GM12878 (cell line): ENCODE results near the gene TNKS2.

Experiments
- TF ChIP-seq, protein P1 (sequence below): IDR thresholded peaks from 2 replicates; pipeline ENCODE4 v1.6.1; 2012; ENCODE audit warnings: low read depth, low read length, improper control_type of control experiment
- TF ChIP-seq, protein P2 (sequence below), 3 experiments: IDR thresholded peaks in 2 of 3; conservative IDR thresholded peaks in 1 of 3; 2 replicates each; pipeline ENCODE4 v1.5.1; 2011; ENCODE audit warnings: low read depth in 3 of 3, low read length in 3 of 3, mild to moderate bottlenecking in 3 of 3, control low read depth in 2 of 3, moderate library complexity in 2 of 3, inconsistent platforms in 1 of 3, mixed read lengths in 1 of 3; ENCODE audit not compliant: control insufficient read depth in 2 of 3, insufficient read depth in 1 of 3; ENCODE audit errors: extremely low read depth in 1 of 3

DNA sequence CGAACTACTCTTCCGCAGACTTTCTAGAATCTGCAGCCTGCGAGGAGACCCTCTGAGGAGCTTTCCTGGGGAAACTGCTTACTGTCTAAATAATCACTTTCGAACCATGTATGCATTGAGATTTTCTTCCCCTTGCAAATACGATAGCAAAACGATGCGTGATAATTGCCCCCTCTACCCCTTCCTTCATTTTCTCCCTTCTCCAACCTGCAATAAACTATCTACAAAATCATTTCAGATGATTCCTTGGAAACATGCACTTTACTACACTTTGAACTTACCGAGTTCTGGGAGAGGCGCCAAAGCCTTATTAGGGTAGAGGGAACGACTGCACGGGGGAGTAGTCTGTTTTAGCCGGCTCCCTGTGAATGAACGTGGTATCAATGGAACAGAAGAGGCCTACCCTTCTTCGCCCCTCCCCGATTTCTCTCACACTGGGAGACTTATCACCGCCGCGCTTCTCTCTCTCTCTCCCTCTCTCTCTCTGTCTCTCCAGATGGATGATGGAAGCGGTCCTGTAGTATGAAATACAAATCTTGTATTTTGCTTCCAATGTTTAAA is 111.0 kb downstream of the TNKS2 start, which contains the start of gene FGFBP3:
- TF ChIP-seq, protein P1, sequence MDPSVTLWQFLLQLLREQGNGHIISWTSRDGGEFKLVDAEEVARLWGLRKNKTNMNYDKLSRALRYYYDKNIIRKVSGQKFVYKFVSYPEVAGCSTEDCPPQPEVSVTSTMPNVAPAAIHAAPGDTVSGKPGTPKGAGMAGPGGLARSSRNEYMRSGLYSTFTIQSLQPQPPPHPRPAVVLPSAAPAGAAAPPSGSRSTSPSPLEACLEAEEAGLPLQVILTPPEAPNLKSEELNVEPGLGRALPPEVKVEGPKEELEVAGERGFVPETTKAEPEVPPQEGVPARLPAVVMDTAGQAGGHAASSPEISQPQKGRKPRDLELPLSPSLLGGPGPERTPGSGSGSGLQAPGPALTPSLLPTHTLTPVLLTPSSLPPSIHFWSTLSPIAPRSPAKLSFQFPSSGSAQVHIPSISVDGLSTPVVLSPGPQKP = no peak
- TF ChIP-seq, protein P2, sequence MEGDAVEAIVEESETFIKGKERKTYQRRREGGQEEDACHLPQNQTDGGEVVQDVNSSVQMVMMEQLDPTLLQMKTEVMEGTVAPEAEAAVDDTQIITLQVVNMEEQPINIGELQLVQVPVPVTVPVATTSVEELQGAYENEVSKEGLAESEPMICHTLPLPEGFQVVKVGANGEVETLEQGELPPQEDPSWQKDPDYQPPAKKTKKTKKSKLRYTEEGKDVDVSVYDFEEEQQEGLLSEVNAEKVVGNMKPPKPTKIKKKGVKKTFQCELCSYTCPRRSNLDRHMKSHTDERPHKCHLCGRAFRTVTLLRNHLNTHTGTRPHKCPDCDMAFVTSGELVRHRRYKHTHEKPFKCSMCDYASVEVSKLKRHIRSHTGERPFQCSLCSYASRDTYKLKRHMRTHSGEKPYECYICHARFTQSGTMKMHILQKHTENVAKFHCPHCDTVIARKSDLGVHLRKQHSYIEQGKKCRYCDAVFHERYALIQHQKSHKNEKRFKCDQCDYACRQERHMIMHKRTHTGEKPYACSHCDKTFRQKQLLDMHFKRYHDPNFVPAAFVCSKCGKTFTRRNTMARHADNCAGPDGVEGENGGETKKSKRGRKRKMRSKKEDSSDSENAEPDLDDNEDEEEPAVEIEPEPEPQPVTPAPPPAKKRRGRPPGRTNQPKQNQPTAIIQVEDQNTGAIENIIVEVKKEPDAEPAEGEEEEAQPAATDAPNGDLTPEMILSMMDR (IDR thresholded peaks at IDR 0.05 in 2 of 3, conservative IDR thresholded peaks at IDR 0.05 in 1 of 3; ENCODE audit: control insufficient read depth in 2 of 3, extremely low read depth in 1 of 3, insufficient read depth in 1 of 3, low read depth in 3 of 3, low read length in 3 of 3) = no peak
